Mammary epithelial cell (primary cell): ENCODE data around the gene RAD51B.

ENCODE experiments used
- EZH2 ChIP-seq: IDR thresholded peaks from 2 replicates; pipeline ENCODE4 v1.6.1; 2012; ENCODE audit warnings: low read length, inconsistent platforms, borderline replicate concordance
- TF ChIP-seq, protein P1 (sequence below), 2 donors: IDR thresholded peaks in 1 of 2; conservative IDR thresholded peaks in 1 of 2; 2 replicates each; pipeline ENCODE4 v1.5.1; 2011 to 2012; ENCODE audit warnings: inconsistent platforms in 2 of 2, low read length in 2 of 2, mild to moderate bottlenecking in 2 of 2, control low read depth in 1 of 2, low read depth in 1 of 2; ENCODE audit not compliant: insufficient read depth in 1 of 2; ENCODE audit errors: extremely low read depth in 1 of 2

DNA sequence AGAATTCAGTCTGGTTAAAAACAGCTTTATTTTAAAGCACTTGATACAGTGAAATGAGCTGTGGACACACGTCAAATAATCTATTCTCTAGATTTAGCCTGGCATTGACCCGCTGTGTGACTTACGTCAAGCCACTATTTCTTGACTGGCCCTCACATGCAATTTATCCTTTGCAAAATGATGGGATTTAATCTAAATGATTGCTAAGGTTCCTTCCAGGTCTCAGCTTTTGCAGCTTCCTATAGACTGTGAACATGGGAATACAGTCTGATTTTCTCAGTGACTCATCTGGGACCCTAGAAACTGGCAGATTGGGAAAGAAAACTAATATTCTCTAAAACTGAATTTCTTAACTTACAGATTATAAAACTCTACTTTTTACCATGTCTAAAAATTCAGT lies 409.1 kb downstream of the RAD51B start:
- TF ChIP-seq EZH2: no peak
- TF ChIP-seq, protein P1, sequence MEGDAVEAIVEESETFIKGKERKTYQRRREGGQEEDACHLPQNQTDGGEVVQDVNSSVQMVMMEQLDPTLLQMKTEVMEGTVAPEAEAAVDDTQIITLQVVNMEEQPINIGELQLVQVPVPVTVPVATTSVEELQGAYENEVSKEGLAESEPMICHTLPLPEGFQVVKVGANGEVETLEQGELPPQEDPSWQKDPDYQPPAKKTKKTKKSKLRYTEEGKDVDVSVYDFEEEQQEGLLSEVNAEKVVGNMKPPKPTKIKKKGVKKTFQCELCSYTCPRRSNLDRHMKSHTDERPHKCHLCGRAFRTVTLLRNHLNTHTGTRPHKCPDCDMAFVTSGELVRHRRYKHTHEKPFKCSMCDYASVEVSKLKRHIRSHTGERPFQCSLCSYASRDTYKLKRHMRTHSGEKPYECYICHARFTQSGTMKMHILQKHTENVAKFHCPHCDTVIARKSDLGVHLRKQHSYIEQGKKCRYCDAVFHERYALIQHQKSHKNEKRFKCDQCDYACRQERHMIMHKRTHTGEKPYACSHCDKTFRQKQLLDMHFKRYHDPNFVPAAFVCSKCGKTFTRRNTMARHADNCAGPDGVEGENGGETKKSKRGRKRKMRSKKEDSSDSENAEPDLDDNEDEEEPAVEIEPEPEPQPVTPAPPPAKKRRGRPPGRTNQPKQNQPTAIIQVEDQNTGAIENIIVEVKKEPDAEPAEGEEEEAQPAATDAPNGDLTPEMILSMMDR (conservative IDR thresholded peaks at IDR 0.05 in 1 of 2, IDR thresholded peaks at IDR 0.05 in 1 of 2; ENCODE audit: extremely low read depth in 1 of 2, insufficient read depth in 1 of 2, low read depth in 1 of 2, low read length in 2 of 2): no peak
